PC-3 (cell line): ENCODE data around the gene TC2N. TPM values are rescaled to one million over a fixed set of nuclear protein-coding genes. Genes with fewer than 3 reads are reported as not detected.
"Not testable (repeated sequence)": the region's sequence is repeated elsewhere in the genome, so short reads cannot be mapped to it uniquely, and the experiment has no call there.

Experiments
- ATAC-seq: fragments of 200-7000 bp; cut with Tn5 transposase; 2 replicates; pipeline ENCODE4 v1.9.1; 2020; ENCODE audit warnings: mild to moderate bottlenecking, moderate library complexity
- BruUV-seq: library from RNA; stranded (reverse); fragments of 400-500 nt; replicated peaks from 2 replicates; lab custom pipeline; 2021; lab: Mats Ljungman, UMichigan
- CTCF ChIA-PET: fragments of 300-600 bp; sonication (Branson Sonifier 250); formaldehyde crosslinking; loops from one replicate; lab custom pipeline; 2022; ENCODE audit warnings: antibody characterized with exemption; lab: Charles Lee
- POLR2A ChIA-PET: fragments of 300-600 bp; sonication (Branson Sonifier 250); formaldehyde crosslinking; loops from one replicate; lab custom pipeline; 2022; ENCODE audit warnings: antibody characterized with exemption; ENCODE audit not compliant: unreplicated experiment; lab: Charles Lee
- DNase-seq: peaks from one replicate; pipeline ENCODE4 v3.0.0-alpha.2; 2015
- H2AFZ ChIP-seq: fragments of 300-600 bp; sonication (generic); 2 replicates; pipeline ENCODE4 v1.6.0; 2016; ENCODE audit warnings: antibody characterized with exemption, low read length
- H3F3A ChIP-seq: fragments of 300-600 bp; sonication (generic); one replicate; pipeline ENCODE4 v1.6.0; 2017; ENCODE audit warnings: antibody characterized with exemption, low read length, control low read depth, mild to moderate bottlenecking; ENCODE audit not compliant: unreplicated experiment
- H3K27ac ChIP-seq: fragments of 300-600 bp; sonication (generic); 2 replicates; pipeline ENCODE4 v1.5.1; 2016; ENCODE audit warnings: mild to moderate bottlenecking, low read length
- H3K27me3 ChIP-seq: fragments of 300-600 bp; sonication (generic); 2 replicates; pipeline ENCODE4 v1.6.1; 2016; ENCODE audit warnings: low read length, mixed read lengths
- H3K36me3 ChIP-seq: fragments of 300-600 bp; sonication (generic); 2 replicates; pipeline ENCODE4 v1.6.1; 2016; ENCODE audit warnings: low read depth, mixed run types, low read length, mixed read lengths
- H3K4me1 ChIP-seq: fragments of 300-600 bp; sonication (generic); 2 replicates; pipeline ENCODE4 v1.5.1; 2016; ENCODE audit warnings: low read length; ENCODE audit not compliant: insufficient read depth
- H3K4me2 ChIP-seq: fragments of 300-600 bp; sonication (generic); 2 replicates; pipeline ENCODE4 v1.6.0; 2016; ENCODE audit warnings: low read length
- H3K4me3 ChIP-seq: fragments of 300-600 bp; sonication (generic); 2 replicates; pipeline ENCODE4 v1.5.1; 2016; ENCODE audit warnings: mild to moderate bottlenecking, low read length, mixed read lengths
- H3K79me2 ChIP-seq: fragments of 300-600 bp; sonication (generic); 2 replicates; pipeline ENCODE4 v1.6.1; 2017; ENCODE audit warnings: low read length, mixed read lengths
- H3K9ac ChIP-seq: fragments of 300-600 bp; sonication (generic); 2 replicates; pipeline ENCODE4 v1.6.0; 2016; ENCODE audit warnings: mild to moderate bottlenecking, low read length
- H3K9me2 ChIP-seq: fragments of 300-600 bp; sonication (generic); replicated peaks from 2 replicates; pipeline ENCODE4 v1.6.1; 2016; ENCODE audit warnings: mixed run types, low read length, mixed read lengths
- H3K9me3 ChIP-seq: fragments of 300-600 bp; sonication (generic); 2 replicates; pipeline ENCODE4 v1.6.1; 2016; ENCODE audit warnings: low read length, mixed read lengths
- H4K20me1 ChIP-seq: fragments of 300-600 bp; sonication (generic); 2 replicates; pipeline ENCODE4 v1.6.1; 2016; ENCODE audit warnings: low read length, mixed read lengths
- EZH2 ChIP-seq: fragments of 300-600 bp; sonication (generic); IDR thresholded peaks from one replicate; pipeline ENCODE4 v1.6.1; 2017; ENCODE audit warnings: antibody characterized with exemption, mild to moderate bottlenecking, low read length; ENCODE audit not compliant: unreplicated experiment
- EZH2phosphoT487 ChIP-seq: fragments of 300-600 bp; sonication (generic); IDR thresholded peaks from 2 replicates; pipeline ENCODE4 v1.6.1; 2018; ENCODE audit warnings: mild to moderate bottlenecking, antibody characterized with exemption, low read length, borderline replicate concordance
- intact Hi-C: fragments of 100-400 bp; cut with micrococcal nuclease; formaldehyde crosslinking; loops from 2 replicates; pipeline ENCODE4 v1.9.0; 2023
- total RNA-seq: library from RNA; depleted of rRNA; stranded (reverse); fragments of >200 nt; gene quantifications from 2 replicates; pipeline ENCODE4 v1.2.3, GENCODE V29; 2014
- TF ChIP-seq, protein P1 (sequence below): fragments of 300-600 bp; sonication (generic); conservative IDR thresholded peaks from 2 replicates; pipeline ENCODE4 v1.5.1; 2017; ENCODE audit warnings: antibody characterized with exemption, low read depth, mild to moderate bottlenecking, low read length

The TC2N gene
- total RNA-seq, 1 experiment from 2014 or later: 6.2 TPM

DNA sequence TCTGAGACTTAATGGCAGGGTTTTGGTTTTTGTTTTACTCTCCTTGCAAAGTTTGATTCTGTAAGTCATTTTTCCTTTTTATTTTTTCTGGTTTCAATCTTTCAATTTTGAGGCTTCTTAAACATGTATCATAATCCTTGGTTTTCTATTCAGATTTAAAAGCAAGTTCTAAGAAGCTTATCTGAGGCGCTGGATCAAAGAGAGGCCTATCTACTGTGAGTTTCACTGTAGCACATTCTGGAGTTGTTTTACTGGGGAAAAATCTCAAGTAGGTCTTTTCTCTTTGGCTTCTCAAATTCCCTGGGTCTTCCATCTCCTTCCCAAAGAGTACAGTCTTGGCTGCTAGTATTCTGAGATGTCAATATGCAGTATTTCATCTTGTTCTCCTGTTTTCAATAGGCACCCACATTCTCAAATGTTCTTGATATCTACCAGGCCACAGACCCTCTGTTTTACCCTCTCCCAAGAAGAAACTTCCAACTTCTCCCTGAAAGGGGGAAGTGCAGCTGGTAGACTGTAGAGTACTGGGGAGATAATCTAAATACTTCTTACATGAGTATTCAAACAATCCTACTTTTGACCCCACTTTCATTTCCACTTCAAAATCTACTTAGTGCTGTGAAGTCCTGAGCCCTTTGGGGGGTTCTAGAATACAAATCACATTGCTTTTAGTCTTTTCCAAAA is 124.6 kb downstream of the TC2N start:
- H3K27me3 ChIP-seq: peaks cover 2% of the 10 kb centered on the region; the same call in 1 of the 2 replicates
- no peaks in the 10 kb centered on the region for H3K36me3 ChIP-seq
- H3K9me3 ChIP-seq: no peaks in the 10 kb centered on the region
- no peak for DNase-seq
- H3K79me2 ChIP-seq: no peaks in the 10 kb centered on the region
- H3K9me2 ChIP-seq: no peaks in the 10 kb centered on the region
- H4K20me1 ChIP-seq: no peaks in the 10 kb centered on the region
- no peak overlapping the region for H3K27ac ChIP-seq
- intact Hi-C loops: no loop called here
- TF ChIP-seq EZH2phosphoT487: no peak
- TF ChIP-seq, protein P1, sequence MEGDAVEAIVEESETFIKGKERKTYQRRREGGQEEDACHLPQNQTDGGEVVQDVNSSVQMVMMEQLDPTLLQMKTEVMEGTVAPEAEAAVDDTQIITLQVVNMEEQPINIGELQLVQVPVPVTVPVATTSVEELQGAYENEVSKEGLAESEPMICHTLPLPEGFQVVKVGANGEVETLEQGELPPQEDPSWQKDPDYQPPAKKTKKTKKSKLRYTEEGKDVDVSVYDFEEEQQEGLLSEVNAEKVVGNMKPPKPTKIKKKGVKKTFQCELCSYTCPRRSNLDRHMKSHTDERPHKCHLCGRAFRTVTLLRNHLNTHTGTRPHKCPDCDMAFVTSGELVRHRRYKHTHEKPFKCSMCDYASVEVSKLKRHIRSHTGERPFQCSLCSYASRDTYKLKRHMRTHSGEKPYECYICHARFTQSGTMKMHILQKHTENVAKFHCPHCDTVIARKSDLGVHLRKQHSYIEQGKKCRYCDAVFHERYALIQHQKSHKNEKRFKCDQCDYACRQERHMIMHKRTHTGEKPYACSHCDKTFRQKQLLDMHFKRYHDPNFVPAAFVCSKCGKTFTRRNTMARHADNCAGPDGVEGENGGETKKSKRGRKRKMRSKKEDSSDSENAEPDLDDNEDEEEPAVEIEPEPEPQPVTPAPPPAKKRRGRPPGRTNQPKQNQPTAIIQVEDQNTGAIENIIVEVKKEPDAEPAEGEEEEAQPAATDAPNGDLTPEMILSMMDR: no peak
- TF ChIP-seq EZH2: no peak
- no peak overlapping the region for H3K4me3 ChIP-seq
- ATAC-seq: no peak
- ChIA-PET CTCF (no interaction called here), POLR2A (no interaction called here)
- no peak overlapping the region for H2AFZ ChIP-seq
- peaks cover 5% of the 10 kb centered on the region for H3F3A ChIP-seq
- H3K9ac ChIP-seq: no peak overlapping the region
- H3K4me1 ChIP-seq: peaks cover 27% of the 10 kb centered on the region
- H3K4me2 ChIP-seq: no peak overlapping the region
- no TSS peak for BruUV-seq

DNA sequence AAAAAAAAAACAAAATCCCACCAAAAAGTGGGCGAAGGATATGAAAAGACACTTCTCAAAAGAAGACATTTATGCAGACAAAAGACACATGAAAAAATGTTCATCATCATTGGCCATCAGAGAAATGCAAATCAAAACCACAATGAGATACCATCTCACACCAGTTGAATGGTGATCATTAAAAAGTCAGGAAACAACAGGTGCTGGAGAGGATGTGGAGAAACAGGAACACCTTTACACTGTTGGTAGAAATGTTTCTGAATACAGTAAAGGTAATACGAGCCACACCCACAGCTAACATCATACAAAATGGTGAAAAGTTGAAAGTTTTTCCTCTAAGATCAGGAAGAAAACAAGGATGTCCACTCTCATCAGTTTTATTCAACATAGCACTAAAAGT is 127.5 kb downstream of the TC2N start:
- BruUV-seq, H3K27ac ChIP-seq, ATAC-seq, POLR2A ChIA-PET, H4K20me1 ChIP-seq, H3K79me2 ChIP-seq, H3K36me3 ChIP-seq, CTCF ChIA-PET, DNase-seq, H3F3A ChIP-seq, intact Hi-C loops, H3K4me3 ChIP-seq, H3K9me3 ChIP-seq, H2AFZ ChIP-seq, H3K9me2 ChIP-seq, H3K9ac ChIP-seq, H3K4me2 ChIP-seq: not testable (repeated sequence)
- Histone ChIP-seq H3K4me1 (peaks cover 15% of the 10 kb centered on the region), H3K27me3 (peaks cover 15% of the 10 kb centered on the region; the same call in 1 of the 2 replicates)

DNA sequence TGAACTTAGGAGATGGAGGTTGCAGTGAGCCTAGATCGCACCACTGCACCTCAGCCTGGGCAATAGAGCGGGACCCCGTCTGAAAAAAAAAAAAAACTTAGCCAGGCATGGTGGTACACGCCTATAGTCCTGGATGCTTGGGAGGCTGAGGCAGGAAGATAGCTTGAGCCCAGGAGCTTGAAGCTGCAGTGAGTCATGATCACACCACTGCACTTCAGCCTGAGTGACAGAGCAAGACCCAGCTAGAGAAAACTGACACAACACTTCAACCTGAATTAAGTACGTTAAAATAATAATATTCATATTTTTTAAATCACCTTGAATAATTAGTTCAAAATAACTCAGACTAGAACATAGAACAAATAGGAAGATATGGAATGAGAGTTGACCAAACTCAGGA is 129.7 kb downstream of the TC2N start:
- no peaks in the 10 kb centered on the region for H3K4me1 ChIP-seq
- H3F3A ChIP-seq: no peaks in the 10 kb centered on the region
- H3K4me2 ChIP-seq: no peak overlapping the region
- peaks cover 15% of the 10 kb centered on the region; the same call in 1 of the 2 replicates for H3K27me3 ChIP-seq
- H3K9ac ChIP-seq: no peak overlapping the region
- no peaks in the 10 kb centered on the region for H3K9me3 ChIP-seq
- POLR2A ChIA-PET: no interaction called here
- no peak overlapping the region for H3K4me3 ChIP-seq
- H4K20me1 ChIP-seq: no peaks in the 10 kb centered on the region
- no peak overlapping the region for H3K27ac ChIP-seq
- ATAC-seq (no peak), DNase-seq (no peak)
- CTCF ChIA-PET: no interaction called here
- H3K9me2 ChIP-seq: no peaks in the 10 kb centered on the region
- H3K36me3 ChIP-seq: no peaks in the 10 kb centered on the region
- no peaks in the 10 kb centered on the region for H3K79me2 ChIP-seq
- no peak overlapping the region for H2AFZ ChIP-seq
- no TSS peak for BruUV-seq
- intact Hi-C loops: no loop called here
- TF ChIP-seq, protein P1: no peak
- no peak for TF ChIP-seq EZH2phosphoT487
- TF ChIP-seq EZH2: no peak
